ENCODE results near the gene SLC6A5.

GRCh38 chr11:20672575-20672974, 73.2 kb downstream of the SLC6A5 start:
- peak; percentile 37 for TF ChIP-seq CTCF (IDR thresholded peaks at IDR 0.05; ENCODE audit: low read length)
- no peak for TF ChIP-seq EZH2 (optimal IDR thresholded peaks at IDR 0.05; ENCODE audit: low read depth, low read length)
